HG02610 (cell line): Measurements from ENCODE around the gene SNX24.

Source experiments
- ATAC-seq: cut with Tn5 transposase; IDR thresholded peaks from one replicate; pipeline ENCODE4 v1.9.1; 2021; ENCODE audit warnings: mild to moderate bottlenecking, moderate library complexity; ENCODE audit not compliant: unreplicated experiment

The SNX24 gene

GRCh38 chr5:122915717-122916461, 70.5 kb downstream of the SNX24 start:
- peak; percentile 91 for ATAC-seq

GRCh38 chr5:122916490-122916889, 71.1 kb downstream of the SNX24 start:
- no peak for ATAC-seq

- no peak for ATAC-seq
Measured at GRCh38 chr5:122919969-122920368, 74.6 kb downstream of the SNX24 start.

GRCh38 chr5:122921826-122922225, 76.4 kb downstream of the SNX24 start:
- no peak for ATAC-seq

- no peak for ATAC-seq
Measured at GRCh38 chr5:122924203-122924602, 78.8 kb downstream of the SNX24 start.

GRCh38 chr5:122924719-122925395, 79.4 kb downstream of the SNX24 start:
- ATAC-seq: no peak

- ATAC-seq: no peak
Measured at GRCh38 chr5:122929001-122929400, 83.6 kb downstream of the SNX24 start.

- ATAC-seq: no peak
Measured at GRCh38 chr5:122929980-122930379, 84.6 kb downstream of the SNX24 start.

GRCh38 chr5:122933956-122934355, 88.5 kb downstream of the SNX24 start:
- ATAC-seq: no peak

GRCh38 chr5:122936088-122936487, 90.7 kb downstream of the SNX24 start:
- no peak for ATAC-seq

- no peak for ATAC-seq
Measured at GRCh38 chr5:122937914-122938313, 92.5 kb downstream of the SNX24 start.

GRCh38 chr5:122940890-122941289, 95.5 kb downstream of the SNX24 start:
- ATAC-seq: no peak

GRCh38 chr5:122941737-122942136, 96.3 kb downstream of the SNX24 start:
- ATAC-seq: no peak

GRCh38 chr5:122942164-122942914, 96.9 kb downstream of the SNX24 start:
- ATAC-seq: no peak

- no peak for ATAC-seq
Measured at GRCh38 chr5:122943050-122943698, 97.8 kb downstream of the SNX24 start.

- ATAC-seq: no peak
Measured at GRCh38 chr5:122944051-122944450, 98.6 kb downstream of the SNX24 start.

- no peak for ATAC-seq
Measured at GRCh38 chr5:122947372-122947771, 102.0 kb downstream of the SNX24 start.

- no peak for ATAC-seq
Measured at GRCh38 chr5:122947772-122948171, 102.4 kb downstream of the SNX24 start.

- no peak for ATAC-seq
Measured at GRCh38 chr5:122948319-122948718, 102.9 kb downstream of the SNX24 start.

- no peak for ATAC-seq
Measured at GRCh38 chr5:122951658-122952057, 106.2 kb downstream of the SNX24 start.

GRCh38 chr5:122954719-122955118, 109.3 kb downstream of the SNX24 start:
- ATAC-seq: no peak
